Memory B cell (primary cell): Measurements from ENCODE around the gene INPP5F.
A peak's percentile ranks its signal among the peaks of the same experiment; 100 is the strongest.
"Not testable (repeated sequence)": the region's sequence is repeated elsewhere in the genome, so short reads cannot be mapped to it uniquely, and the experiment has no call there.

ENCODE experiments used
- ATAC-seq: fragments of 150-1000 bp; cut with Tn5 transposase; 2 replicates; pipeline ENCODE4 v1.10.0; 2021; ENCODE audit warnings: low read depth, mild to moderate bottlenecking, moderate library complexity
- DNase-seq, 2 donors: peaks; one replicate each; pipeline ENCODE4 v3.0.0; 2022; ENCODE audit warnings: low spot score in 2 of 2
- H3K27ac Mint-ChIP-seq: one replicate; pipeline ENCODE4 v1.8.0; 2022; ENCODE audit warnings: mild to moderate bottlenecking, moderate library complexity, mixed read lengths
- H3K27me3 Mint-ChIP-seq: one replicate; pipeline ENCODE4 v1.8.0; 2022; ENCODE audit warnings: mixed read lengths
- H3K36me3 Mint-ChIP-seq: one replicate; pipeline ENCODE4 v1.8.0; 2022; ENCODE audit warnings: mild to moderate bottlenecking, mixed read lengths
- H3K4me1 Mint-ChIP-seq: one replicate; pipeline ENCODE4 v1.8.0; 2022; ENCODE audit warnings: mixed read lengths
- H3K4me3 Mint-ChIP-seq: one replicate; pipeline ENCODE4 v1.8.0; 2022; ENCODE audit warnings: mild to moderate bottlenecking, moderate library complexity, mixed read lengths
- H3K9me3 Mint-ChIP-seq: one replicate; pipeline ENCODE4 v1.8.0; 2022; ENCODE audit warnings: mixed read lengths

Gene INPP5F

GRCh38 chr10:119768455-119769094, 42.7 kb downstream of the INPP5F start:
- H3K36me3 Mint-ChIP-seq = peaks cover 13% of the 10 kb centered on the region
- peak overlapping the region; percentile 56 for H3K27ac Mint-ChIP-seq

DNA sequence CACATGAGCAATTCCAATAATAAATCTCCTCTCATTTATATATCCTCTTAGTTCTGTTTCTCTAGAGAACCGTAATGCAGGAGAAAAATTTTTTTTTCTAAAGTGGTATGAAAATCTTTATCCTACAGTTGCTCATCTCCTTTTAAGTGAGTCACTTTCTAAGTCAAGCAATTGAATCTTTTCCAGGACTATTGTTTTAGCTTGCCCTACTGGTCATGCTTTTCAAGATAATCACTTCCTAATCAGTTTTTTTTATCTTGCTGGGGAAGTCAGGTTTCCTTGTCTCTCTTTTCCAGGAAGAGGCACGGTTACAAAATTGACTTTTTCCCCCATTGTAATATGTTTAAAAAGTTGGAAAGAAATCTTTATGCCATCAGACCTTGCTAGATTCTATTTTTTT, 44.0 kb downstream of the INPP5F start:
- no peak for ATAC-seq
- Mint-ChIP-seq H3K36me3 (peaks cover 5% of the 10 kb centered on the region), H3K9me3 (no peaks in the 10 kb centered on the region), H3K27me3 (no peaks in the 10 kb centered on the region), H3K4me3 (no peak overlapping the region), H3K27ac (peak overlapping the region; percentile 72), H3K4me1 (peaks cover 11% of the 10 kb centered on the region)
- DNase-seq = no peak

More at GRCh38 chr10:119768455-119769094, 42.7 kb downstream of the INPP5F start:
- Mint-ChIP-seq H3K4me3 (no peak overlapping the region), H3K4me1 (peaks cover 17% of the 10 kb centered on the region), H3K9me3 (no peaks in the 10 kb centered on the region), H3K27me3 (no peaks in the 10 kb centered on the region)
- ATAC-seq (no peak), DNase-seq (no peak)

- Mint-ChIP-seq H3K4me3 (no peak overlapping the region), H3K4me1 (peaks cover 13% of the 10 kb centered on the region), H3K27me3 (no peaks in the 10 kb centered on the region), H3K36me3 (peaks cover 6% of the 10 kb centered on the region), H3K27ac (no peak overlapping the region), H3K9me3 (no peaks in the 10 kb centered on the region)
- ATAC-seq = no peak
- no peak for DNase-seq
Measured at GRCh38 chr10:119770928-119771327, 45.1 kb downstream of the INPP5F start.

DNA sequence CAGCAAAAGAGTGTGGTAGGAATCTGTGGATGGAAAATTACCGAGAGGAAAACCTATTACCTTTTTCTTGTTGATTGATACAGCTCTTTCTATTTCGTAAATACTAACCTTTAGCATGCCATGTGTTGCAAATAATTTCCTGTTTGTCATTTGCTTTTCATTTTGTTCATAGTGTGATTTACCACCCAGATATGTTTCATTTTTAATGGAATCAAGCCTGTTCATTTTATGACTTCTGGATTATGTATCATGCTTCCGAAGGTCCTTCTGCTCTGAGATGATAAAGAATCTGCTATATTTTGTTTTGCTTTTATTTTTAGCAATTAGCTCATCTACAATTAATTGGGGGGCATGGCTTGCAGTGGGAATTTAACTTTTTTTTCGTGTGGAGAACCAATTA, 46.5 kb downstream of the INPP5F start:
- Mint-ChIP-seq H3K4me1 (peaks cover 13% of the 10 kb centered on the region), H3K9me3 (no peaks in the 10 kb centered on the region), H3K4me3 (no peak overlapping the region), H3K27ac (no peak overlapping the region), H3K36me3 (peaks cover 7% of the 10 kb centered on the region), H3K27me3 (no peaks in the 10 kb centered on the region)
- ATAC-seq (no peak), DNase-seq (no peak)

DNA sequence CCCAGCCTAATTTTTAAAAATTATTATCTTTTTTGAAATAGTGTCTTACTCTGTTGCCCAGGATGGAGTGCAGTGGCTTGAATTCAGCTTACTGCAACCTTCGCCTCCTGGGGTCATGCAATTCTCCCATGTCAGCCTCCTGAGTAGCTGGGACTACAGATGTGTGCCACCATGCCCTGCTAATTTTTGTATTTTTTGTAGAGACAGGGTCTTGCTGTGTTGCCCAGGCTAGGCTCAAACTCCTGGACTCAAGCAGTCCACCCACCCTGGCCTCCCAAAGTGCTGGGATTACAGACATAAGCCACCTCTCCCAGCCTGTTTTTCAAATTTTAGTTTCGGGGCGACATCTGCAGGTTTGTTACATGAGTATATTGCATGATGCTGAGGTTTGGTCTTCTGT, 47.2 kb downstream of the INPP5F start:
- DNase-seq, H3K4me3 Mint-ChIP-seq, H3K36me3 Mint-ChIP-seq, H3K9me3 Mint-ChIP-seq, ATAC-seq, H3K27me3 Mint-ChIP-seq, H3K27ac Mint-ChIP-seq: not testable (repeated sequence)
- H3K4me1 Mint-ChIP-seq = peaks cover 13% of the 10 kb centered on the region

DNA sequence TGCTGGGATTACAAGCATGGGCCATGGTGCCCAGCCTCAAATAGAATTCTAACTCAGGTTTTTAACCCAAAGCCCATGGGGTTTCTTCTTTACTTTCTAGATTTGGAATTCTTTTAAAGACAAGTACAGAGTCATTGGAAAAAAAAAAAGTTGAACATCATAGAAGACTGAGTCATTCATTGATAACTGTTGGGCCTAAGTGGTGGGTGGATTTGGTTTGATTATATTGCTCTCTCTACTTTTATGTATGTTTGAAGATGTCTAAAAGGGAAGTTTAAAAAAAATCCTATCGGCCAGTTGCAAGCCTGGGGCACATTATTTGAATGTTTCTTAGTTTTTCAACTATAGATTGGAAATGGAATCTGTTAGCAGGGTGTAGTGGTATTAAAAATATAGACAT, 49.7 kb downstream of the INPP5F start:
- ATAC-seq (no peak), DNase-seq (no peak)
- Mint-ChIP-seq H3K36me3 (peaks cover 7% of the 10 kb centered on the region), H3K9me3 (no peaks in the 10 kb centered on the region), H3K27me3 (no peaks in the 10 kb centered on the region), H3K27ac (no peak overlapping the region), H3K4me1 (peaks cover 9% of the 10 kb centered on the region), H3K4me3 (no peak overlapping the region)

DNA sequence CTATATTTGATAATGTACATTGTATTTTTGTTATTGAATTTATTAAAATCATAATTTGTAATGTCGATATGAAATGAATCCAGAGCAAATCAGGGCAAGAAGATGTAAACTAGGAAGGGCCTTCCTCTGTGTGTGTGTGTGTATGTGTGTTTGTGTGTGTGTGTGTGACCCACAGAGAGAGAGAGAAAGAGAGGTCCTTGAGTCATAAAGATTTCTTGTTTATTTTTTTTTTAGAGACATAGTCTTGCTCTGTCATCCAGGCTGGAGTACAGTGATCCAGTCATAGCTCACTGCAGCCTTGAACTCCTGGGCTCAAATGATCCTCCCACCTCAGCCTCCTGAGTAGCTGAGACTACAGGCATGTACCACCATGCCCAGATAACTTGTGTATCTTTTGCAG, 50.7 kb downstream of the INPP5F start:
- Mint-ChIP-seq H3K36me3 (peaks cover 6% of the 10 kb centered on the region), H3K27ac (no peak overlapping the region), H3K9me3 (no peaks in the 10 kb centered on the region), H3K27me3 (no peaks in the 10 kb centered on the region), H3K4me1 (peaks cover 9% of the 10 kb centered on the region), H3K4me3 (no peak overlapping the region)
- ATAC-seq (no peak), DNase-seq (no peak)

GRCh38 chr10:119777686-119778085, 51.8 kb downstream of the INPP5F start:
- no peaks in the 10 kb centered on the region for H3K9me3 Mint-ChIP-seq
- peaks cover 9% of the 10 kb centered on the region for H3K36me3 Mint-ChIP-seq
- H3K4me3 Mint-ChIP-seq = no peak overlapping the region
- no peak for DNase-seq
- H3K27ac Mint-ChIP-seq = no peak overlapping the region
- no peaks in the 10 kb centered on the region for H3K27me3 Mint-ChIP-seq
- ATAC-seq = no peak
- H3K4me1 Mint-ChIP-seq = peaks cover 11% of the 10 kb centered on the region

DNA sequence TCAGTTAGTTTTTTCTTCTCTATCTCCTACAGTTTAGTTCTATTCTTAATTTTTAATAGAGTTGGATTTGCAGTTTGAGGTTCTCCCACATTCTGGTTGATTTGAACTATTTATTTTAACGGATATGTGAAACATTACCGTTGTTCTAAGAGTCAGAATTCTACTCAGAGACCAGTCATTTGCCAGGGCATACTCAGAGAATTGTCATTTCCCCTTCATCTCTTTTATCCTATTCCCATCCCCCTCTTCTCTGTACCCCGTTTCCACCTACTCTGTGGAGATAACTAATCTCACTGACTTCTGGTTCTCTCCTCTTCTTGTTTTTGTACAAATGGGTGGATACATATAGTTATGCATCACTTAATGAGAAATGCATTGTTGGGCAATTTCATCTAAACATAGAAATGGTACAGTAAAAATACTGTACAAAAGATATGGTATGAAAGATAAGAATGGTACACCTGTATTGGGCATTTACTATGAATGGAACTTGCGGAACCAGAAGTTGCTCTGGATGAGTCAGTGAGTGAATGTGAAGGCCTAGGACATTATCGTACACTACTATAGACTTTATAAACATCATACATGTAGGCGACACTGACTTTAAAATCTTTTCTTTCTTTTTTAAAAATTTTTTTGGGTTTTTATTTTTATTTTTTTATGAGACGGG, 53.1 kb downstream of the INPP5F start:
- Mint-ChIP-seq H3K27me3 (no peaks in the 10 kb centered on the region), H3K4me3 (no peak overlapping the region), H3K9me3 (no peaks in the 10 kb centered on the region), H3K27ac (no peak overlapping the region), H3K4me1 (peaks cover 15% of the 10 kb centered on the region), H3K36me3 (peaks cover 9% of the 10 kb centered on the region)
- DNase-seq (no peak), ATAC-seq (no peak)

GRCh38 chr10:119780879-119781480, 55.1 kb downstream of the INPP5F start:
- DNase-seq (no peak), ATAC-seq (no peak)
- Mint-ChIP-seq H3K9me3 (no peaks in the 10 kb centered on the region), H3K36me3 (peaks cover 6% of the 10 kb centered on the region), H3K27ac (no peak overlapping the region), H3K27me3 (no peaks in the 10 kb centered on the region), H3K4me3 (no peak overlapping the region), H3K4me1 (peaks cover 19% of the 10 kb centered on the region)

DNA sequence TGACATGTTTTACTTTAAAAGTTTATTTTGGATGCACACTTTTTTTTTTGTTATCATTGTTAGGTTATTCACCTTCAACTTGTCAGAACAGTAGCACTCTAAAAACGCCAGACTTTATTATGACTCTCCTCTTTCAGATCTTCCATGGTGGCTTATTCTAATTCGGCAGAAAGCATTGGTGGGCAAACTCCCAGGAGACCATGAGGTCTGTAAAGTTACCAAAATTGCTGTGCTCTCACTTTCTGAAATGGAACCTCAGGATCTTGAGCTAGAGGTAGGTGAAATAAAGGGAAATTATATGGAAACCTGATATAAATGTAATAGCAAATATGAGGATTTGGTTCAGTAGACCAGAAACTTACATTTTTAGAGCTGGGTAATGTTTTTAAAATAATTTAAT, 55.6 kb downstream of the INPP5F start:
- Mint-ChIP-seq H3K27me3 (no peaks in the 10 kb centered on the region), H3K9me3 (no peaks in the 10 kb centered on the region), H3K36me3 (peaks cover 4% of the 10 kb centered on the region), H3K27ac (no peak overlapping the region), H3K4me3 (no peak overlapping the region), H3K4me1 (peaks cover 17% of the 10 kb centered on the region)
- ATAC-seq (no peak), DNase-seq (no peak)

DNA sequence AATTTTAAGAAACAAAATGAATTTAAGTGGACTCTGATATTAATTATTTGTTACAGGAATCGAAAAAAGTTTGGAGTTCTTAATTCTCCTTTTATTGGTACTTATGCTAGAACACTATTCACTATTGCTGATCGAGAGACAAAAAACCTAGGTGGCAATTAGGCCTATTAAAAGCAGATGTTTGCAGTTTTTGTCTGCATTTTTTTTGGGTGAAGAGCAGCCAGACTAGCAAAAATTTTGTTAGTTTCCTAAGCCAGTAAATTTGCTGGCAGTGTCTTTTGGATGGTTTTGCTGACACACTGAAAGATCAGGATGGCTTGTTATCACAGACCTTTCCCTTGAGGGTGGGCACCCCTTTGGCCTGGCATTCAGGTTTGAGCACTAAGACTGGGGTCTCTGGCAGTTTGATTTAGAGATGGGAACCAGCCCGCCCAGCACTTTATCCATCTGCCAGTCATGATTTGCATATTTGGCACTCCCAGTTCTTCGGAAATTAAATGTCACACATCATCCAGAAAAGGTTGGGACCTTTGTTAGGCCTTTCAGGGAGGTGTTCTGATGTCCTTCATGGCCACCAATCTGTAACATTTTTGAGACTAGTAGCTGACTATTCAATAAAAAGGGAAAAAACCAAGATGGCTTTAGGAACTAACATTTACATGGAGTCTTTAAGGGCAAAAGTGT, 57.3 kb downstream of the INPP5F start:
- DNase-seq = no peak
- H3K36me3 Mint-ChIP-seq = peaks cover 7% of the 10 kb centered on the region
- H3K9me3 Mint-ChIP-seq = no peaks in the 10 kb centered on the region
- no peak for ATAC-seq
- no peaks in the 10 kb centered on the region for H3K27me3 Mint-ChIP-seq
- peak overlapping the region; percentile 67 for H3K27ac Mint-ChIP-seq
- peaks cover 25% of the 10 kb centered on the region for H3K4me1 Mint-ChIP-seq
- H3K4me3 Mint-ChIP-seq = peak overlapping the region; percentile 5

- H3K4me1 Mint-ChIP-seq = peaks cover 26% of the 10 kb centered on the region
- H3K9me3 Mint-ChIP-seq = no peaks in the 10 kb centered on the region
- no peaks in the 10 kb centered on the region for H3K27me3 Mint-ChIP-seq
- peak overlapping the region; percentile 67 for H3K27ac Mint-ChIP-seq
- H3K4me3 Mint-ChIP-seq = peak overlapping the region; percentile 73
- H3K36me3 Mint-ChIP-seq = peaks cover 8% of the 10 kb centered on the region
- DNase-seq = no peak
- peak; percentile 85 for ATAC-seq
Measured at GRCh38 chr10:119783665-119784027, 57.8 kb downstream of the INPP5F start.

DNA sequence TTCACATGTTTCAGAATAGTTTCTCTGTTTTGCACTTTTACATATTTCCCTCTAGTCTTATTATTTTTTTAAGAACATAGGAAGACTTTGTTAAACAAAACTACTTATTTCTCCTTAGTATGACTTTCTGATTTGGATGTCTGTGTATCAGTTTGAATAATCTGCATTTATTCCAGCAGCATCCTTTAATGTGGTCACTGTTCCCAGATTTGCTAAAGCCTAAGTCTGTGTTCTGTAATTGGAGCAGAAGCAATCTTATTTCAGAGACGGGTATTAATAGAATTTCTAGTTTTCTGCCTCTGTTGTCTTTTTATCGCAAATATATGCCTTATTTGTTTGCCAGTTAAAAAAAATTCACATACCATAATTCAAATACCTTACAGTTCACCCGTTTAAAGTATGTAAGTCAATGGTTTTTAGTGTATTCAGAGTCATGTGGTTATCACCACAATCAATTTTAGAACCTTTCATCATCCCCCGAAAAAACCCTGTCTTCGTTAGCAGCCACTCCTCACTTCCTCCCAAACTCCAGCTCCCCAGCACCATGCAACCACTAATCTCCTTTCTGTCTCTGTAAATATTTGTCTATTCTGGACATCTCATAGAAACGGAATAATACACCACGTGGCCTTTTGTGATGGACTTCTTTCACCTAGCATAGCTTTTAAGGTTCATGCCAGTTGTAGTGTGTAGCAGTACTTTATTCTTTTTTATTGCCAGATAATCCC, 58.7 kb downstream of the INPP5F start:
- H3K4me1 Mint-ChIP-seq = peaks cover 26% of the 10 kb centered on the region
- ATAC-seq (peak; percentile 69), DNase-seq (no peak)
- peaks cover 9% of the 10 kb centered on the region for H3K36me3 Mint-ChIP-seq
- no peaks in the 10 kb centered on the region for H3K9me3 Mint-ChIP-seq
- peak overlapping the region; percentile 18 for H3K27ac Mint-ChIP-seq
- peak overlapping the region; percentile 14 for H3K4me3 Mint-ChIP-seq
- H3K27me3 Mint-ChIP-seq = no peaks in the 10 kb centered on the region
